GM19099 (cell line): ENCODE measurements around the gene CXCL10.

Source experiments
- POLR2A ChIP-seq: IDR thresholded peaks from 3 replicates; pipeline ENCODE4 v1.6.1; 2011; ENCODE audit warnings: low read depth; ENCODE audit not compliant: insufficient read length; ENCODE audit errors: extremely low read depth

CXCL10 gene

GRCh38 chr4:76003035-76003434 lies 20.3 kb downstream of the CXCL10 start:
- no peak for TF ChIP-seq POLR2A

GRCh38 chr4:76002176-76002575 lies 21.1 kb downstream of the CXCL10 start:
- TF ChIP-seq POLR2A = no peak

DNA sequence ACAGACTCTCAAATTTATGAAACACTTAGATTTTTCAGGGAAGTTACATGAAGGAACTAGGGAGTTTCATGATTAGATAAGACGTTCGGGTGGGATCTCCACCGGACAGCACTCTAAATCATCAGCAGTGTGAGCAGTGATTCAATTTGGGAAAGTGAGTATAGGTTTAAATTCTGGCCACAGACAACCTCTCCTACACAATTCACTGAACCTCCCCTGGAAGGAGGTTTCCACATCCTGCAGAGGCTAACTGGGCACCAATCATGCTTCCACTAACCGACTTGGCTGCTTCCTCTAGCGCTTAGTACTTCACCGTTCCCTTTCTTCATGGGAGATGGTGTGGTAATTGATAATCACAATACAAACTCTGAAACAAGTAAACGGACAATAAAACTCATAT lies 21.6 kb downstream of the CXCL10 start:
- TF ChIP-seq POLR2A = no peak

DNA sequence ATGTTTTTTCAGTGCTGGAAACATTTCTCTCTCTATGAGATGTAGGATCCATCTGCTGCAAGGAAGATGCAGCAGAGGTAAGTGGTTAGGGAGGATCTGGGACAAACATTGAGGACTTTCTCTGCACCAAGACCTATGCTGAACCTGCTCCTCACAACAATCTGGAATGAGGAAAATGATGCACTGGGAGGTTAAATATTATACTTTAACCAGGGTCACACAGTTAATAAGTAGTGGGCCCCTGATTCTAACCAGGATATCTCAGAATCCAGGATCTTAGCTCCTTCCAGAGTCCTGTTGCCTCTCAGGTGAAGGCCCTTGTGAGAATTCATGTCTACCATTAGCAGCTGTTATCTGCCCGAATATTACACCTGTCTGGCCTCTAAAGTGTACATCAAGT lies 23.0 kb downstream of the CXCL10 start:
- no peak for TF ChIP-seq POLR2A

DNA sequence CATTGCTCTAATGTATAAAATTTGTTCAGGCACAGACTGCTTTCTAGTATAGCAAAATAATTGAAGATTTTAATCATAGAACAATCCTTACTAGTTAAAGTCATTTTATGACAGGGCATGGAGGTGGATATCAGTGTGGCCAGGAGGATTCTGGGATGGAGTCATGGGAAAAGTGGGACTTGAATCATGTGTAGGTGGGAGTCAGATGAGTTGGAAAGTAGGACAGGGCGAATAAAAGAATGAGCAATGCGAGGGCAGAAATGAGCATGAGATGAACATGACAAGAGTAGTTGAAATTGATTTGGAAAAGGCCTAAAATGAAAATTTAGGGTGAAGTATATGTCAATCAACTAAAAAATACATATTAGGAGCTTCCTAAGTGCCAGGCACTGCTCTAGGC lies 25.4 kb downstream of the CXCL10 start:
- no peak for TF ChIP-seq POLR2A

DNA sequence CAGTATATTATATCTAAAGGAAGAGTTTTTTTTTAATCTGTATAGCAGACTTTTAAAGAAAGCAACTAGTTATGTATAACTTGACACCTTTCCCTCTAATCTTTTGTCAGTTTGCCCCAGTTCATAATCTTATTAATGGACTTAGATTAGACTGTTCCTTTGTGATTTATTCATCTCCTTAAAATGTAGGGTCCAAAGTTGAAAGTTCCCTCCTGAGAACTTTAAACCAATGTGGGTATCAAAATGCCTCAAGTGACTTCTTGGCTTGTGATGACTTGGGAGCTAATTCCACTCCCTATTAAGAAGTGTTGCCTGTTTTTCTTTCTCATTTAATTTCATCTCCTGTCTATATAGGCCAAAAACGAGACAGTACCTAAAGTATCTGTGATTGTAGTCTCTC lies 26.2 kb downstream of the CXCL10 start:
- no peak for TF ChIP-seq POLR2A

- TF ChIP-seq POLR2A = no peak
Measured at GRCh38 chr4:75995727-75996126, 27.6 kb downstream of the CXCL10 start.

GRCh38 chr4:75992462-75992861 lies 30.8 kb downstream of the CXCL10 start:
- TF ChIP-seq POLR2A = no peak

DNA sequence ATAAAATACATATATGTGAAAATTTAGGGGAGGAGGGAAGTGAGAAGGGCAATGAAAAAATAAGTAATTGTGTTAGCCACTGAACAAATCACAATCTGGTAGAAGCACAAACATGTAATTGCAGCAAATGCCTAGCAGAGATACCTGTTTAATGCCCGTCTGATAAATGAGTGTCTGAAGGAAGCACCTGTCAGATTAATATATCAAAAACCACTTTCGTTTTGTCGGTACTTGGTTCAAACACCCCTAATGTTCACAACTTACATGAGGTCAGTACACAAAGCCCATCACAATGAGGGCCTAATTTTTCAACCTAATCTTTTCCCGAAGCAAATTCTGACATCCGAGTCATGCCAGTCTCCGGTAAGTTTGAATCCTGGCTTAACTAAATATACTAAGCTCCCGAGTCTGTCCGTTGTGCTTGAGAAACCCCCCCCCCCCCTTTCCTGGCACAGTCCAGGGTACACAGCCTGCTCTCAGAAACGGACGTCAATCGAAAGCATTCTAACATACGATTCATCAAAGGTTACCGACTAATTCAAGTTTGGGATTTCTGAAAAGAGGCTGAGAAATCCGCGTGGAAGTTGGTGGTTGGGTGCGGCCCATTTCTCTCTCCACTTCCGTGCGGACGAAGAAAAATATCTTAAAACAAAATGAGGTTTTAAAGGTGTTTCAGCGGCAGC lies 33.3 kb downstream of the CXCL10 start:
- TF ChIP-seq POLR2A = no peak

DNA sequence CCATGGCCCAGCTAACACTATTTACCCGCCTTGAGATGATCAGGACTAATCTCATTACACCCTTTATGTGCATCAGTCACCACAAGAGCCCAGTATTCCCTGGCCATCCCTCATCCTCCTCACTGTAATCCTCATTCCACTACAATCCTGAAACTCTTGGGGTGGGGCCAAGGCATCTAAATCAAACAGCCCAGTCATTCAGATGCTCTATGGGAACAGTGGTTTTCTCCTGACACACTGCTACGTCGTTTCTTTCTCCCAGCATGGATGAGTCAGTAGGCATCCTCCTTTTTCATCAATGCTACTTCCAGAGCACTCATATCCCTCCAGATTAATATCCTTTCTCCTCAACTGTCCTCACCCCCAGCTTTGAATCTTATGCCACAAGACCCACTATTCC lies 38.2 kb downstream of the CXCL10 start:
- no peak for TF ChIP-seq POLR2A

DNA sequence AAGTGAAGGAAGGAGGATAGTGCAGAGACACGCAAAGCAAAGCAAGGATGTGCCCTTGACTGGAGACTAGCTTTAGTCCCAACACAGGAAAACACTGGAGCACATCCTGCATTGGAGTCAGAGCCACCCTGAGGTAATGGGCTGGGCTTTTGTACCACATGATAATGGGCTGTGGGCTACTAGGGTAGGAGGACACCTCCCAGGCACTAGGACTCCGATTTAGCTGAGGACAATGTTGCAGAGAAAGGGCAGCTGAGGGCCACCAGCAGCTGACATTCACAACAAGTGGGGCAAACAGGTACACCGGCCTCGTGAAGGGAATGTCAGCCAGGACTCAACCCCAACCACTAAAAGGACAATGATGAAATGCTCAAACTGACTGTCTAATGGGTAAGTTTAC lies 42.7 kb downstream of the CXCL10 start:
- TF ChIP-seq POLR2A = no peak

DNA sequence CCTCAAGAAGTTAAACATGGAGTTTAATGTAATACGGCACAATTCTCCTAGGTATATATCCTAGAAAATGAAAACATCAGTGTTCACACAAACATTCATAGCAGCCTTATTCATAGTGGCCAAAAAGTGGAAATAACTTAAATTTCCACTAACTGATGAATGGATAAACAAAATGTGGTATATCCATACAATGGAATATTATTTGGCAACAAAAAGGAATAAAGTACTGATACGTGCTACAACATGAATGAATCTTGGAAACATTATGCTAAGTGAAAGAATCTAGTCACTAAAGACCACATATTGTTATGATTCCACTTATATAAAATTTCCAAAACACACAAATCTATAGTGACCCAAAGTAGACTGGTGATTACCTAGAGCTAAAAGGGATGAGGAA lies 47.1 kb downstream of the CXCL10 start:
- no peak for TF ChIP-seq POLR2A

GRCh38 chr4:75973766-75974165 lies 49.5 kb downstream of the CXCL10 start:
- no peak for TF ChIP-seq POLR2A
